ENCODE results near the gene GYG2.
"Not testable (repeated sequence)": the region's sequence is repeated elsewhere in the genome, so short reads cannot be mapped to it uniquely, and the experiment has no call there.

The GYG2 gene

GRCh38 chrX:2828344-2828958, at the start of gene GYG2:
TSS of gene GYG2 (plus strand) at chrX:2828930. CDS start at chrX:2830189, 1,259 bp downstream.
- Histone ChIP-seq H3K36me3 (ENCODE audit: control insufficient read depth, insufficient read depth, low read length) (no peaks in the 10 kb centered on the region), H3K4me3 (ENCODE audit: low read length) (no peak within 1 kb of the TSS), H3K27ac (ENCODE audit: low read depth, low read length) (no peak within 1 kb of the TSS), H3K9ac (ENCODE audit: low read length) (no peak within 1 kb of the TSS), H3K4me1 (ENCODE audit: control insufficient read depth, insufficient read depth, low read length) (no peaks in the 10 kb centered on the region), H3K27me3 (ENCODE audit: control insufficient read depth, insufficient read depth, low read length) (peaks cover 5% of the 10 kb centered on the region)

GRCh38 chrX:2780472-2781225, 48.1 kb upstream of the GYG2 start:
- H3K36me3 ChIP-seq (ENCODE audit: control insufficient read depth, insufficient read depth, low read length); H3K9ac ChIP-seq (ENCODE audit: low read length); H3K27ac ChIP-seq (ENCODE audit: low read depth, low read length); H3K4me3 ChIP-seq (ENCODE audit: low read length); H3K4me1 ChIP-seq (ENCODE audit: control insufficient read depth, insufficient read depth, low read length); H3K27me3 ChIP-seq (ENCODE audit: control insufficient read depth, insufficient read depth, low read length): not testable (repeated sequence)

- Histone ChIP-seq H3K4me1 (ENCODE audit: control insufficient read depth, insufficient read depth, low read length) (no peaks in the 10 kb centered on the region), H3K27me3 (ENCODE audit: control insufficient read depth, insufficient read depth, low read length) (no peaks in the 10 kb centered on the region), H3K27ac (ENCODE audit: low read depth, low read length) (no peak overlapping the region), H3K36me3 (ENCODE audit: control insufficient read depth, insufficient read depth, low read length) (no peaks in the 10 kb centered on the region), H3K9ac (ENCODE audit: low read length) (no peak overlapping the region), H3K4me3 (ENCODE audit: low read length) (no peak overlapping the region)
These were observed 47.5 kb upstream of the GYG2 start for GRCh38 chrX:2781226-2781571.

GRCh38 chrX:2781698-2782097, 47.0 kb upstream of the GYG2 start:
- Histone ChIP-seq H3K4me3 (ENCODE audit: low read length) (no peak overlapping the region), H3K27ac (ENCODE audit: low read depth, low read length) (no peak overlapping the region), H3K9ac (ENCODE audit: low read length) (no peak overlapping the region)

GRCh38 chrX:2782171-2782570, 46.6 kb upstream of the GYG2 start:
- no peaks in the 10 kb centered on the region for H3K4me1 ChIP-seq (ENCODE audit: control insufficient read depth, insufficient read depth, low read length)
- H3K4me3 ChIP-seq (ENCODE audit: low read length): no peak overlapping the region
- H3K36me3 ChIP-seq (ENCODE audit: control insufficient read depth, insufficient read depth, low read length): no peaks in the 10 kb centered on the region
- no peaks in the 10 kb centered on the region for H3K27me3 ChIP-seq (ENCODE audit: control insufficient read depth, insufficient read depth, low read length)
- H3K9ac ChIP-seq (ENCODE audit: low read length): no peak overlapping the region
- no peak overlapping the region for H3K27ac ChIP-seq (ENCODE audit: low read depth, low read length)

More at GRCh38 chrX:2781698-2782097, 47.0 kb upstream of the GYG2 start:
- no peaks in the 10 kb centered on the region for H3K36me3 ChIP-seq (ENCODE audit: control insufficient read depth, insufficient read depth, low read length)
- H3K4me1 ChIP-seq (ENCODE audit: control insufficient read depth, insufficient read depth, low read length): no peaks in the 10 kb centered on the region
- no peaks in the 10 kb centered on the region for H3K27me3 ChIP-seq (ENCODE audit: control insufficient read depth, insufficient read depth, low read length)

- Histone ChIP-seq H3K9ac (ENCODE audit: low read length) (no peak overlapping the region), H3K27me3 (ENCODE audit: control insufficient read depth, insufficient read depth, low read length) (no peaks in the 10 kb centered on the region), H3K4me3 (ENCODE audit: low read length) (no peak overlapping the region), H3K27ac (ENCODE audit: low read depth, low read length) (no peak overlapping the region), H3K36me3 (ENCODE audit: control insufficient read depth, insufficient read depth, low read length) (no peaks in the 10 kb centered on the region), H3K4me1 (ENCODE audit: control insufficient read depth, insufficient read depth, low read length) (no peaks in the 10 kb centered on the region)
These were observed 46.0 kb upstream of the GYG2 start for GRCh38 chrX:2782778-2783177.

GRCh38 chrX:2784026-2784425, 44.7 kb upstream of the GYG2 start:
- H3K9ac ChIP-seq (ENCODE audit: low read length): no peak overlapping the region
- no peak overlapping the region for H3K4me3 ChIP-seq (ENCODE audit: low read length)
- H3K4me1 ChIP-seq (ENCODE audit: control insufficient read depth, insufficient read depth, low read length): no peaks in the 10 kb centered on the region
- no peak overlapping the region for H3K27ac ChIP-seq (ENCODE audit: low read depth, low read length)
- no peaks in the 10 kb centered on the region for H3K27me3 ChIP-seq (ENCODE audit: control insufficient read depth, insufficient read depth, low read length)
- H3K36me3 ChIP-seq (ENCODE audit: control insufficient read depth, insufficient read depth, low read length): no peaks in the 10 kb centered on the region

- H3K9ac ChIP-seq (ENCODE audit: low read length): no peak overlapping the region
These were observed 43.2 kb upstream of the GYG2 start for GRCh38 chrX:2785538-2785937.

GRCh38 chrX:2788980-2789379, 39.8 kb upstream of the GYG2 start:
- H3K36me3 ChIP-seq (ENCODE audit: control insufficient read depth, insufficient read depth, low read length): no peaks in the 10 kb centered on the region
- H3K9ac ChIP-seq (ENCODE audit: low read length): no peak overlapping the region
- H3K27ac ChIP-seq (ENCODE audit: low read depth, low read length): no peak overlapping the region
- H3K4me1 ChIP-seq (ENCODE audit: control insufficient read depth, insufficient read depth, low read length): no peaks in the 10 kb centered on the region
- H3K27me3 ChIP-seq (ENCODE audit: control insufficient read depth, insufficient read depth, low read length): no peaks in the 10 kb centered on the region
- H3K4me3 ChIP-seq (ENCODE audit: low read length): no peak overlapping the region

More at GRCh38 chrX:2785538-2785937, 43.2 kb upstream of the GYG2 start:
- Histone ChIP-seq H3K27me3 (ENCODE audit: control insufficient read depth, insufficient read depth, low read length) (no peaks in the 10 kb centered on the region), H3K4me1 (ENCODE audit: control insufficient read depth, insufficient read depth, low read length) (no peaks in the 10 kb centered on the region), H3K36me3 (ENCODE audit: control insufficient read depth, insufficient read depth, low read length) (no peaks in the 10 kb centered on the region), H3K27ac (ENCODE audit: low read depth, low read length) (no peak overlapping the region), H3K4me3 (ENCODE audit: low read length) (no peak overlapping the region)

GRCh38 chrX:2789569-2789968, 39.2 kb upstream of the GYG2 start:
- no peak overlapping the region for H3K4me3 ChIP-seq (ENCODE audit: low read length)
- no peaks in the 10 kb centered on the region for H3K27me3 ChIP-seq (ENCODE audit: control insufficient read depth, insufficient read depth, low read length)
- H3K4me1 ChIP-seq (ENCODE audit: control insufficient read depth, insufficient read depth, low read length): no peaks in the 10 kb centered on the region
- H3K27ac ChIP-seq (ENCODE audit: low read depth, low read length): no peak overlapping the region
- no peaks in the 10 kb centered on the region for H3K36me3 ChIP-seq (ENCODE audit: control insufficient read depth, insufficient read depth, low read length)
- no peak overlapping the region for H3K9ac ChIP-seq (ENCODE audit: low read length)

- Histone ChIP-seq H3K4me1 (ENCODE audit: control insufficient read depth, insufficient read depth, low read length) (no peaks in the 10 kb centered on the region), H3K36me3 (ENCODE audit: control insufficient read depth, insufficient read depth, low read length) (no peaks in the 10 kb centered on the region), H3K27ac (ENCODE audit: low read depth, low read length) (no peak overlapping the region), H3K9ac (ENCODE audit: low read length) (no peak overlapping the region), H3K27me3 (ENCODE audit: control insufficient read depth, insufficient read depth, low read length) (no peaks in the 10 kb centered on the region), H3K4me3 (ENCODE audit: low read length) (no peak overlapping the region)
These were observed 35.0 kb upstream of the GYG2 start for GRCh38 chrX:2793752-2794151.

GRCh38 chrX:2794336-2794735, 34.4 kb upstream of the GYG2 start:
- Histone ChIP-seq H3K4me1 (ENCODE audit: control insufficient read depth, insufficient read depth, low read length) (no peaks in the 10 kb centered on the region), H3K4me3 (ENCODE audit: low read length) (no peak overlapping the region), H3K36me3 (ENCODE audit: control insufficient read depth, insufficient read depth, low read length) (no peaks in the 10 kb centered on the region), H3K27ac (ENCODE audit: low read depth, low read length) (no peak overlapping the region), H3K9ac (ENCODE audit: low read length) (no peak overlapping the region), H3K27me3 (ENCODE audit: control insufficient read depth, insufficient read depth, low read length) (no peaks in the 10 kb centered on the region)

GRCh38 chrX:2796808-2797207, 31.9 kb upstream of the GYG2 start:
- H3K4me3 ChIP-seq (ENCODE audit: low read length); H3K27me3 ChIP-seq (ENCODE audit: control insufficient read depth, insufficient read depth, low read length); H3K27ac ChIP-seq (ENCODE audit: low read depth, low read length); H3K36me3 ChIP-seq (ENCODE audit: control insufficient read depth, insufficient read depth, low read length); H3K4me1 ChIP-seq (ENCODE audit: control insufficient read depth, insufficient read depth, low read length); H3K9ac ChIP-seq (ENCODE audit: low read length): not testable (repeated sequence)
